Mucosa of rectum (tissue), 2 donors: Measurements from ENCODE around the gene ZDHHC11.
A peak's percentile ranks its signal among the peaks of the same experiment; 100 is the strongest.
"Not testable (repeated sequence)": the region's sequence is repeated elsewhere in the genome, so short reads cannot be mapped to it uniquely, and the experiment has no call there.

Source experiments
- H3K27ac ChIP-seq, 2 donors: one replicate each; pipeline ENCODE4 v1.7.0; 2013; ENCODE audit warnings: inconsistent platforms in 2 of 2, low read depth in 2 of 2, low read length in 2 of 2
- H3K27me3 ChIP-seq, 2 donors: one replicate each; pipeline ENCODE4 v1.7.0; 2013; ENCODE audit warnings: low read length in 2 of 2; ENCODE audit not compliant: control insufficient read depth in 2 of 2, insufficient read depth in 2 of 2
- H3K36me3 ChIP-seq, 2 donors: one replicate each; pipeline ENCODE4 v1.7.0; 2013; ENCODE audit warnings: low read length in 2 of 2; ENCODE audit not compliant: control insufficient read depth in 2 of 2, insufficient read depth in 2 of 2
- H3K4me1 ChIP-seq, 2 donors: one replicate each; pipeline ENCODE4 v1.7.0; 2013; ENCODE audit warnings: low read length in 2 of 2, mild to moderate bottlenecking in 1 of 2; ENCODE audit not compliant: control insufficient read depth in 2 of 2, insufficient read depth in 2 of 2
- H3K4me3 ChIP-seq, 2 donors: one replicate each; pipeline ENCODE4 v1.7.0; 2013; ENCODE audit warnings: low read length in 2 of 2
- H3K9ac ChIP-seq, 2 donors: one replicate each; pipeline ENCODE4 v1.7.0; 2013; ENCODE audit warnings: low read length in 2 of 2, low read depth in 1 of 2, mild to moderate bottlenecking in 1 of 2
- H3K9me3 ChIP-seq, 2 donors: one replicate each; pipeline ENCODE4 v1.7.0; 2013; ENCODE audit warnings: low read length in 2 of 2; ENCODE audit not compliant: control insufficient read depth in 2 of 2
- donor health status: healthy.
- donor health status: Normal muscosa, but diverticular disease.

The ZDHHC11 gene

DNA sequence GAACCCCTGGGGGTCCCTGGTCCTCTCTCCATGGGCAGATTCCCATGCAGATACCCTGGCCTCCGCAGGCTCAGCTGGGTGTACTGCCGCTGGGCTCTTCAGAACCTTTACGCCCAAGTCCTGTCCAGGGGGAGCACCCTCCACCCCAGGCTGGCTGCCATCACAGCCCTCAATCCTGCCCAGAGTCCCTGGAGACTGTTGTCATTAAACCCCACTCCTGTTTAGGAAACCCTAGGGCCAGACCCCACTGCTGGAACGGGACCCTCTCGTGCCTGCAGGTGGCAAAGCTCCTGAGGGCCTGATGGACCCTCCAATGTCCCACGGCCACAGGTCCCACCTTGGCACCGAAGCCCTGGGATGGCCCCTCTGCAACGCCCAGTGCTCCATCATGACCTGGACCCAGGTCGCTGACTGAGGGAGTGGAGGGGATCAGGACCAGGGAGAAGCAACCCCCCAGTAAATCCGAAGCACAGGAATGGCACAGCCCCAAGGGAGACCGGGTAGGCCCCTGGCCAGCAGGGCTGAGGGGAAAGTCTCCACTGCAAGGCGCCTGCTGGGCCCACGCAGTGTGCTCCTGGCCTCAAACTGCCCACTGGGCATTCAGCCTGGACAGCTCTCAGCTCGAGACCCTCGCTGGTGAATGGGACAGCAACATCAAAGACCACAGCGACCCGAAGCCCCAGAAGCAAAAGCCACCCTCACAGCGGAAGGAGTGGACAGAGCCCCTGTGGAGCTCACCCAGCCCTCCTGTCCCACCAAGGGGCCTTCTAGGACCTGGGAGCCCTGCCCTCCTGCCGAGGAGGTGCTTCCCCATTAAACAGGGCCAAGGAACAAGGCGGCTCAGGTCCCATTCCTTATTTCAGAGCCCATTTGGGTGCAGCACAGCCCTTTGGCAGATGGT lies 74.6 kb downstream of the ZDHHC11 start:
- H3K27ac ChIP-seq: no peak overlapping the region
- no peaks in the 10 kb centered on the region for H3K36me3 ChIP-seq
- H3K4me1 ChIP-seq: no peaks in the 10 kb centered on the region
- H3K27me3 ChIP-seq: no peaks in the 10 kb centered on the region
- H3K4me3 ChIP-seq: peak overlapping the region in 1 of 2 donors; percentile 0
- H3K9ac ChIP-seq: no peak overlapping the region
- H3K9me3 ChIP-seq: no peaks in the 10 kb centered on the region

DNA sequence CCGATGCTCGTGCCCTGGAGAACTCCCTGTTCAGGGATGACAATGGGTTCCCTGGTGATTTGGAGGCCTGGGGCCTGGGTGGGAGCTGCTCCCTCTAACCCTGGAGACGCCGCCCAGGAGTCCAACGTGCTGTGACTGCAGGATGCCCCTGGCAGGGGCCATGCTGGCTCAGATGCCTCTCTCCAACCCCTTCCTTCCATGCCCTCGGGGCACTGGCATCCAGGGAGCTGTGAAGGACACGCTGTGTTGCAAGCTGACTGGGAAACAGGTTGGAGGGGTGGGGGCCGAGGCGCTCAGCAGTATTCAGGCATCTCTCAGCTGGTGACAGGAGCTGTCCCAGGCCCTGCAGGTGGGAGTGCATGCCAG lies 75.2 kb downstream of the ZDHHC11 start:
- H3K9ac ChIP-seq, H3K9me3 ChIP-seq, H3K27me3 ChIP-seq, H3K36me3 ChIP-seq, H3K4me3 ChIP-seq, H3K27ac ChIP-seq, H3K4me1 ChIP-seq: not testable (repeated sequence)

DNA sequence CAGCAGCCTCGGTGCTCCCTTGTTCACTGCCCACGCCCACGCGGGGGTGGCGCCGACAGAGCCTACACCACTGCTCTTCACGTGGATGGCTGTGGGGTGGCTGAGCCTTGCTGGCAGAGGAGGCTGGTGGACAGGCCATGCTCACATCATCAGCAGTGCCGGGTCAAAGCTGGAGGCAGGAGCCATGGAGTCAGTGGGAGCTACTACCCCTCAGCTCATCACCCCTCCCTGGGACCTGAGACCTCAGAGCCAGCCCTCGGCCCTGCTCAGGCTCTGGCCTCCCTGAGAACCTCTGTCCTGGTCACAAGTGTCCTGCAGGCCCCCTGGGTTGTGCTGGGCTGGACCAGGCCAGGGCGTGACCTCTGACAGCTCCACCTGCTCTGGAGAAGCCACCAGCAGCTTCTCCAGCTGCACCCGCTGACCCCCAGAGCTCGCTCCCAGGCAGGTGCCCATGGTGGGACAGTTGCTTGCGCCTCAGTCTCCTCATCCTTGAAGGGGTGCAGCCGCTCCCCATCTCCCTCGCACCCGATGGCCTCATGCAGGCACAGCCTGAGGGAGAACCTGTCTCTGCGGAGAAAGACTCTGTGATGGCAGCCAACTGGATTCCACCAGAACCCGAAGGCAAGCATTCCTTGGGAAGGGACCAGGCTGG lies 75.8 kb downstream of the ZDHHC11 start:
- not testable (repeated sequence) for H3K27me3 ChIP-seq, H3K9me3 ChIP-seq, H3K36me3 ChIP-seq, H3K4me1 ChIP-seq, H3K27ac ChIP-seq, H3K9ac ChIP-seq, H3K4me3 ChIP-seq

DNA sequence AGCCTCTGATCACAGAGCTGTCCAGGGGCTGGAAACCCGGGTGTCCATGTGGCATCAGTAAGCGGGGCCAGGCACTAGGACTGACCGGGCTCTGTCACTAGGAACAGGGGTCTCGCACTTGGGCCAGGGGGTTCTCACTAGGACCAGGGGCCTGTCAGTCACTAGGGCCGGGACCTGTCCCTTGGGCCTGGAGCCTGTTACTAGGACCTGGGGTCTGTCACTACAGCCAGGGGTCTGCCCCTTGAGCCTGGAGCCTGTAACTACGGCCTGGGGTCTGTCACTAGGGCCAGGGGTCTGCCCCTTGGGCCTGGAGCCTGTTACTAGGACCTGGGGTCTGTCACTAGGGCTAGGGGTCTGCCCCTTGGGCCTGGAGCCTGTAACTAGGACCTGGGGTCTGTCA lies 76.5 kb downstream of the ZDHHC11 start:
- not testable (repeated sequence) for H3K9me3 ChIP-seq, H3K4me1 ChIP-seq, H3K4me3 ChIP-seq, H3K27me3 ChIP-seq, H3K27ac ChIP-seq, H3K36me3 ChIP-seq, H3K9ac ChIP-seq

DNA sequence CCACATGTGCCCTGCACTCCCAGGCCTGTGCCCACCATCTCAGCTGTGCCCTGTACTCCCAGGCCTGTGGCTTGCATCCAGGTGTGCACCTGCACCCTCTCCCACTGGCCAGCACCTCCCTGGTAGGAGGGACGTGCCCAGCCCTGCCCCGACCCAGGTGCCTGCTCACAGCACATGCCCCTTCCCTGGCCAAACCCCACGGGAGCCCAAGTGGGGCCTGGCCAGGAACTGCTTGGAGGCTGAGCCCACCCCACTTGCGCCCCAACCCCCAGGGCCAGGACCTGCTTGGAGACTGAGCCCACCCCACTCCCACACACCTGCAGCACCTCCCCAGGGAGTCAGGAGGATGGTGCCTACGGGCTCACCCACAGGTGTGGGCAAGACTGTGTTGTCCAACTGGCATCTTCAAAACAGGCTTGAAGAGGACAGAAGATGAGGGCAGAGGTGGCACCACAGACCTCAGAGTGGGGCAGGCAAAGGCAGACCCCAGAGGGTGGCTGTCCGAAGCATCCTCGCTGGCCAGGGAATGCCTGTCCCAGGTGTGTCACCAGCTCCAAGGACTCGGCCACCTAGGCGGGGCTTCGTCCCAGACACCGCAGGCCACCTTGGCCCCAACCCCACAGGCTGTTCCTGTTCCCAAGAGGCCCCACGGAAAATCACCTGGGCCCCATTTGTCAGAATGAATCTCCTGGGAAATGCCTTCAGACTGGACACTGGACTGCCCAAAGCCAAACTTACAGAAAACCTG lies 77.1 kb downstream of the ZDHHC11 start:
- no peaks in the 10 kb centered on the region for H3K4me1 ChIP-seq
- H3K9me3 ChIP-seq: no peaks in the 10 kb centered on the region
- no peak overlapping the region for H3K27ac ChIP-seq
- no peaks in the 10 kb centered on the region for H3K36me3 ChIP-seq
- H3K9ac ChIP-seq: no peak overlapping the region
- H3K27me3 ChIP-seq: no peaks in the 10 kb centered on the region
- no peak overlapping the region for H3K4me3 ChIP-seq

DNA sequence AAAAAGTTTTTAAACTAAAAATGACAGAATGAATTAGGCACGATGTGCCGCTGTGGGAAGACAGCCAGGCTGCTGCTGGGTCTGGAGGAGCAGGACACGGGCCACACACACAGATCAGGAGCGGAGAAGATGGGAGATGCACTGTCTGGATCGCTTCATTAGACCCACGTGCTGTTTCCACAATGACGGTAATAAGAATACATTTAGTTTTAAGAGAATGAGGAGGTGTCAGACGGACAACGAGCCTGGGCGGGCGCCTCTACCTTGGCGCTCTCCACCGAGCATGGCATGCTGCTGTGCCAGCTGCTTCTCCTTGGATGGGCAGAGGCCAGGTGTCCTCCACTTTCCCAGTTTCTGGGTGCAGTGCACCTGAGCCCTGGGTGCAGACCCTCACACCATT lies 77.9 kb downstream of the ZDHHC11 start:
- H3K4me3 ChIP-seq, H3K36me3 ChIP-seq, H3K27me3 ChIP-seq, H3K9me3 ChIP-seq, H3K9ac ChIP-seq, H3K27ac ChIP-seq, H3K4me1 ChIP-seq: not testable (repeated sequence)

DNA sequence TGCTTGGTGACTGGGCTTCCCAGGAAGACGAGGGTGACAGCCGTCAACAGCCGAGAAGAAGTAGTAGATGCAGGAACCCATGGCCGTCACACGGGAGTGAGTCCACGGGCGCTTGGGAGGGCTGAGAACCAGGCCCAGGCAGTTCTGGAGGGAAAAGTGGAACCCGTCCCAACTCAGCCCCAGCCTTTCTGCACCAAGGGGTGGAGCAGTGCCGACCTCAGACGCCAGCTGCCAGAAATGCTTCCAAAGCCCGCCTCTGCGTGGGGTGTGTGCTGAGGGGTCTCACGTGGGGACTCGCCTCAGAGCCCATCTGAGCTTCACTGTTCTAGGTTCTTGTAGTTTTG lies 78.3 kb downstream of the ZDHHC11 start:
- not testable (repeated sequence) for H3K9ac ChIP-seq, H3K4me3 ChIP-seq, H3K4me1 ChIP-seq, H3K36me3 ChIP-seq, H3K9me3 ChIP-seq, H3K27ac ChIP-seq, H3K27me3 ChIP-seq

DNA sequence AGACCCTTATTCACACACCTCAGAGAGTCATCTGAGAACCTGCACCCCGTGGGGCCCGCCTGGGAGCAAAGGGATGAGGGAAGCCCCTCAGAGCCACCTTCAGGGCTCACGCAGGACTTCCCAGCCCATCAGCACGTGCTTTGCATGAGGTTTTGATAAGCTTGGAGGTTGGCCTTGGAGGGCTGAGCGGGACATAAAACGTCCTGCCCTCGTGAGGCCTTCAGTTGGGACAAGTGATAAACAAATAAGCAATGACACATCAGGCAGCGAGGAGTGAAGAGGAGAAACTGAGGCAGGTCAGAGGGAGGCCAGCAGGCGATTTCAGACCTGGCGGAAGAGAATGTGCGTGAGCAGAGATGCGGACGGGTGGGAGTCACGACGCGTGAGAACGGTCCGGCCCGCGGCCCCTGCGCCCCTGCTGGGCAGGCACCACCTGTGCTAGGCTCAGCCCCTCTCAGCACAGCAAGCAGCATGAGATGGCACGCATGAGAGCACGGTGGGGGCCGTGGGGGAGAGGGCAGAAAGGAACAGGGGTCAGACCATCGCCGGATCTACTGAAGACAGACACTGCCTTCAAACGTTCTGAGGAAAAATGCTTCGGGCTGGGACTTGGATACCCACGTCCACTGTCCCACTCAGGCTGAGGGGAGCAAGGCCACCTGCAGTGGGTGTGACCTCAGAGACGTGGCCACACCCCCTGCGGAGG lies 78.8 kb downstream of the ZDHHC11 start:
- H3K9ac ChIP-seq, H3K27ac ChIP-seq, H3K36me3 ChIP-seq, H3K9me3 ChIP-seq, H3K4me3 ChIP-seq, H3K4me1 ChIP-seq, H3K27me3 ChIP-seq: not testable (repeated sequence)

DNA sequence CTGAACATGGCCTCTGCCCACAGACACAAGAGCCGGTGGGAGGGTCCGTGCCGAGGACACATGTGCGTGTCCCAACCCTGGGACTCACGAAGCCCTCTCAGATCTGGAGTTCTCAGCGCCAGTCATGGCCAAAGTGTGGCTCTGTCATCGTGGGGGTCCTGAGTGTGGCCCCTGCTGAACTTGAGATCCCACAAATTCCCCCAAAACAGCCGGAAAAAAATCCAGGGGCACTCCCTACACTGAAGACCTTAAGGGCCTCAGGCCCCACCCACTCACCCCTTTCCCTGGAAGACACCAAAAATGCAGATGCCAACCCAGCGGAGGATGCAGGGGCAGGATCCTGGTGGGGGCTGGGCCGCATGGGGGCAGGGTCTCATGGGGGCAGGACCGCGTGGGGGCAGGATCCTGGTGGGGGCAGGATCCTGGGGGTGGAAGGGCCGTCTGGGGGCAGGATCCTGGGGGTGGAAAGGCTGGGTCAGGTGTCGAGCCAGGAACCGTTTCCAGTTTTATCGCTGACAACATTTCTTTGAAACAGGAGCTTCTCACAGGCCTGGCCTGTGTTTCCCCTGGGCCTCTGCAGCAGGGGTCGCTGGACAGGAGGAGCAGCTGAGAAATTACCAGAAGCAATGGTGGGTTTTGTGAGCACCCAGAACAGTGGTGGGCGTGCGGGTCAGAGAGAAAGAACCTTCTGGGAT lies 79.6 kb downstream of the ZDHHC11 start:
- not testable (repeated sequence) for H3K4me1 ChIP-seq, H3K4me3 ChIP-seq, H3K27me3 ChIP-seq, H3K36me3 ChIP-seq, H3K9me3 ChIP-seq, H3K27ac ChIP-seq, H3K9ac ChIP-seq
